MM.1S (cell line): Measurements from ENCODE around the gene WDR89.

Source experiments
- DNase-seq: peaks from one replicate; pipeline ENCODE4 v3.0.0-alpha.2; 2015
- H2AFZ ChIP-seq: fragments of 300-600 bp; sonication (generic); 2 replicates; pipeline ENCODE4 v1.6.0; 2016; ENCODE audit warnings: antibody characterized with exemption, low read length
- H3F3A ChIP-seq: fragments of 300-600 bp; sonication (generic); 2 replicates; pipeline ENCODE4 v1.6.1; 2016; ENCODE audit warnings: mild to moderate bottlenecking, antibody characterized with exemption, low read length, moderate library complexity, mixed read lengths; ENCODE audit not compliant: insufficient read depth
- H3K27ac ChIP-seq: fragments of 300-600 bp; sonication (generic); 2 replicates; pipeline ENCODE4 v1.5.1; 2016; ENCODE audit warnings: mild to moderate bottlenecking, low read length
- H3K27me3 ChIP-seq: fragments of 300-600 bp; sonication (generic); replicated peaks from 2 replicates; pipeline ENCODE4 v1.6.0; 2016; ENCODE audit warnings: low read length; ENCODE audit not compliant: insufficient read depth
- H3K36me3 ChIP-seq: fragments of 300-600 bp; sonication (generic); replicated peaks from 2 replicates; pipeline ENCODE4 v1.6.1; 2016; ENCODE audit warnings: mild to moderate bottlenecking, low read length, mixed read lengths; ENCODE audit not compliant: insufficient read depth
- H3K4me1 ChIP-seq: fragments of 300-600 bp; sonication (generic); 2 replicates; pipeline ENCODE4 v1.6.1; 2016; ENCODE audit warnings: low read length, mixed read lengths
- H3K4me2 ChIP-seq: fragments of 300-600 bp; sonication (generic); 2 replicates; pipeline ENCODE4 v1.6.0; 2016; ENCODE audit warnings: low read depth, low read length
- H3K4me3 ChIP-seq: fragments of 300-600 bp; sonication (generic); 2 replicates; pipeline ENCODE4 v1.5.1; 2016; ENCODE audit warnings: low read length, mixed read lengths
- H3K79me2 ChIP-seq: fragments of 300-600 bp; sonication (generic); 2 replicates; pipeline ENCODE4 v1.6.1; 2016; ENCODE audit warnings: mixed run types, low read length, mixed read lengths
- H3K9ac ChIP-seq: fragments of 300-600 bp; sonication (generic); 2 replicates; pipeline ENCODE4 v1.6.1; 2016; ENCODE audit warnings: low read length, mixed read lengths
- H3K9me2 ChIP-seq: fragments of 300-600 bp; sonication (generic); replicated peaks from 2 replicates; pipeline ENCODE4 v1.6.1; 2016; ENCODE audit warnings: mild to moderate bottlenecking, low read length, mixed read lengths; ENCODE audit not compliant: insufficient read depth
- H3K9me3 ChIP-seq: fragments of 300-600 bp; sonication (generic); replicated peaks from 2 replicates; pipeline ENCODE4 v1.6.1; 2016; ENCODE audit warnings: mild to moderate bottlenecking, low read length, mixed read lengths; ENCODE audit not compliant: insufficient read depth
- H4K20me1 ChIP-seq: fragments of 300-600 bp; sonication (generic); 2 replicates; pipeline ENCODE4 v1.6.1; 2016; ENCODE audit warnings: mild to moderate bottlenecking, low read length, moderate library complexity, mixed read lengths; ENCODE audit not compliant: insufficient read depth
- CTCF ChIP-seq: fragments of 300-600 bp; sonication (generic); IDR thresholded peaks from 2 replicates; pipeline ENCODE4 v1.5.1; 2016; ENCODE audit warnings: antibody characterized with exemption, low read length, mixed read lengths
- EZH2 ChIP-seq: fragments of 300-600 bp; sonication (generic); optimal IDR thresholded peaks from 2 replicates; pipeline ENCODE3; 2017; ENCODE audit warnings: low read depth, mild to moderate bottlenecking, antibody characterized with exemption, low read length, mixed read lengths
- EZH2phosphoT487 ChIP-seq: fragments of 300-600 bp; sonication (generic); IDR thresholded peaks from 2 replicates; pipeline ENCODE4 v1.6.1; 2018; ENCODE audit warnings: antibody characterized with exemption, low read length

Gene WDR89

GRCh38 chr14:63611078-63611477 lies 30.6 kb downstream of the WDR89 start:
- H3K9me2 ChIP-seq: no peaks in the 10 kb centered on the region
- no peak overlapping the region for H3K4me3 ChIP-seq
- no peaks in the 10 kb centered on the region for H3K4me1 ChIP-seq
- TF ChIP-seq EZH2phosphoT487 (no peak), EZH2 (no peak), CTCF (no peak)
- H4K20me1 ChIP-seq: no peaks in the 10 kb centered on the region
- H3K36me3 ChIP-seq: no peaks in the 10 kb centered on the region
- no peak for DNase-seq
- H3K9ac ChIP-seq: no peak overlapping the region
- H3F3A ChIP-seq: no peaks in the 10 kb centered on the region
- no peak overlapping the region for H2AFZ ChIP-seq
- H3K27ac ChIP-seq: no peak overlapping the region
- no peaks in the 10 kb centered on the region for H3K9me3 ChIP-seq
- no peaks in the 10 kb centered on the region for H3K27me3 ChIP-seq
- H3K4me2 ChIP-seq: no peak overlapping the region
- peaks cover 3% of the 10 kb centered on the region; the same call in 1 of the 2 replicates for H3K79me2 ChIP-seq

- no peaks in the 10 kb centered on the region for H4K20me1 ChIP-seq
Measured at GRCh38 chr14:63605041-63605532, 36.6 kb downstream of the WDR89 start.

GRCh38 chr14:63604626-63605025 lies 37.0 kb downstream of the WDR89 start:
- no peak overlapping the region for H3K9ac ChIP-seq
- H3F3A ChIP-seq: no peaks in the 10 kb centered on the region
- no peak overlapping the region for H2AFZ ChIP-seq
- no peaks in the 10 kb centered on the region for H3K9me3 ChIP-seq
- TF ChIP-seq CTCF: no peak
- TF ChIP-seq EZH2phosphoT487: no peak
- no peak for TF ChIP-seq EZH2
- no peak overlapping the region for H3K4me3 ChIP-seq
- no peaks in the 10 kb centered on the region for H3K79me2 ChIP-seq
- H4K20me1 ChIP-seq: no peaks in the 10 kb centered on the region
- no peak overlapping the region for H3K27ac ChIP-seq
- no peak for DNase-seq
- no peaks in the 10 kb centered on the region for H3K27me3 ChIP-seq
- H3K4me1 ChIP-seq: no peaks in the 10 kb centered on the region
- H3K4me2 ChIP-seq: no peak overlapping the region
- no peaks in the 10 kb centered on the region for H3K9me2 ChIP-seq
- H3K36me3 ChIP-seq: no peaks in the 10 kb centered on the region

More at GRCh38 chr14:63605041-63605532, 36.6 kb downstream of the WDR89 start:
- Histone ChIP-seq H3K36me3 (no peaks in the 10 kb centered on the region), H3K9ac (no peak overlapping the region), H3K9me2 (no peaks in the 10 kb centered on the region), H3K4me3 (no peak overlapping the region), H3K4me1 (no peaks in the 10 kb centered on the region), H3K9me3 (no peaks in the 10 kb centered on the region), H3K27me3 (no peaks in the 10 kb centered on the region), H2AFZ (no peak overlapping the region), H3K27ac (no peak overlapping the region), H3K79me2 (no peaks in the 10 kb centered on the region), H3F3A (no peaks in the 10 kb centered on the region), H3K4me2 (no peak overlapping the region)
- DNase-seq: no peak
- no peak for TF ChIP-seq CTCF
- TF ChIP-seq EZH2: no peak
- no peak for TF ChIP-seq EZH2phosphoT487
